Aorta (tissue), 5 donors: ENCODE data around the gene LRRC55. TPM values are rescaled to one million over a fixed set of nuclear protein-coding genes. Genes with fewer than 3 reads are reported as not detected.

Experiments used
- ATAC-seq: fragments of 200-7000 bp; cut with Tn5 transposase; one replicate; pipeline ENCODE4 v1.9.1; 2022; ENCODE audit warnings: moderate library complexity; ENCODE audit not compliant: low FRiP score
- DNase-seq, 2 donors: peaks; one replicate each; pipeline ENCODE4 v3.0.0-alpha.2; 2020
- H3K27ac ChIP-seq, 2 donors: one replicate each; pipeline ENCODE4 v1.5.1; 2013; ENCODE audit warnings: low read length in 2 of 2, mild to moderate bottlenecking in 2 of 2, moderate library complexity in 2 of 2, control low read depth in 1 of 2, inconsistent platforms in 1 of 2, low read depth in 1 of 2
- H3K27me3 ChIP-seq, 2 donors: one replicate each; pipeline ENCODE4 v1.6.1; 2013; ENCODE audit warnings: control low read depth in 1 of 2, low read length in 1 of 2, mild to moderate bottlenecking in 1 of 2, moderate library complexity in 1 of 2; ENCODE audit not compliant: insufficient read depth in 2 of 2, control insufficient read depth in 1 of 2
- H3K36me3 ChIP-seq, 2 donors: one replicate each; pipeline ENCODE4 v1.6.1; 2013; ENCODE audit warnings: control low read depth in 1 of 2, low read length in 1 of 2, mild to moderate bottlenecking in 1 of 2; ENCODE audit not compliant: insufficient read depth in 2 of 2, control insufficient read depth in 1 of 2
- H3K4me1 ChIP-seq, 2 donors: one replicate each; pipeline ENCODE4 v1.6.1; 2013; ENCODE audit warnings: low read length in 2 of 2, control low read depth in 1 of 2, mild to moderate bottlenecking in 1 of 2, moderate library complexity in 1 of 2; ENCODE audit not compliant: insufficient read depth in 2 of 2, control insufficient read depth in 1 of 2
- H3K4me3 ChIP-seq, 2 donors: one replicate each; pipeline ENCODE4 v1.5.1; 2013; ENCODE audit warnings: low read length in 2 of 2, control low read depth in 1 of 2, mild to moderate bottlenecking in 1 of 2
- H3K9me3 ChIP-seq: one replicate; pipeline ENCODE4 v1.6.1; 2013; ENCODE audit warnings: mild to moderate bottlenecking, low read length; ENCODE audit not compliant: control insufficient read depth
- WGBS, 2 donors: extraction: QIAGEN DNeasy Blood & Tissue Kit; methylation state at CpG; one replicate each; pipeline ENCODE4 v1.1.7; 2013; 5-methylcytosine and 5-hydroxymethylcytosine counted together
- intact Hi-C, 2 donors: fragments of 100-400 bp; cut with DNase I; formaldehyde crosslinking; loops; one replicate each; pipeline versions ENCODE4 v1.14.2 to v1.15.0; 2022
- long read RNA-seq, 2 donors: library from polyadenylated mRNA; unstranded; transcript quantifications; one replicate each; pipeline ENCODE4 v2.0.0, GENCODE V29; 2020 to 2021
- polyA plus RNA-seq, 2 donors: library from polyadenylated mRNA; stranded (reverse); fragments of 200-250 nt; gene quantifications; one replicate each; pipeline ENCODE4 v1.2.3, GENCODE V29; 2013
- total RNA-seq, 2 donors: library from RNA; stranded (reverse); fragmentation: NEBNext Ultra II Directional; extraction: Animal tissue kit (Norgen Biotek cat#: 25700); gene quantifications; one replicate each; pipeline ENCODE4 v1.2.1, GENCODE V29; 2021
- donor health status: healthy with polysubstance abuse.
- donor health status: Bipolar disorder and iron deficiency.
- donor health status: DM: no; HTN: no; CAD: no.
- donor health status: DM: no; HTN: no; CAD: no.
- donor health status: DM: yes; HTN: yes; CAD: no.

LRRC55 gene
- total RNA-seq, result under 1 TPM in 1 of 2 donors, not detected in 1; 0.21 TPM
- polyA plus RNA-seq, result under 1 TPM; under 0.01 to 0.05 TPM
- long read RNA-seq, donor 1, result 0 reads
- long read RNA-seq, donor 2, result 0 reads

DNA sequence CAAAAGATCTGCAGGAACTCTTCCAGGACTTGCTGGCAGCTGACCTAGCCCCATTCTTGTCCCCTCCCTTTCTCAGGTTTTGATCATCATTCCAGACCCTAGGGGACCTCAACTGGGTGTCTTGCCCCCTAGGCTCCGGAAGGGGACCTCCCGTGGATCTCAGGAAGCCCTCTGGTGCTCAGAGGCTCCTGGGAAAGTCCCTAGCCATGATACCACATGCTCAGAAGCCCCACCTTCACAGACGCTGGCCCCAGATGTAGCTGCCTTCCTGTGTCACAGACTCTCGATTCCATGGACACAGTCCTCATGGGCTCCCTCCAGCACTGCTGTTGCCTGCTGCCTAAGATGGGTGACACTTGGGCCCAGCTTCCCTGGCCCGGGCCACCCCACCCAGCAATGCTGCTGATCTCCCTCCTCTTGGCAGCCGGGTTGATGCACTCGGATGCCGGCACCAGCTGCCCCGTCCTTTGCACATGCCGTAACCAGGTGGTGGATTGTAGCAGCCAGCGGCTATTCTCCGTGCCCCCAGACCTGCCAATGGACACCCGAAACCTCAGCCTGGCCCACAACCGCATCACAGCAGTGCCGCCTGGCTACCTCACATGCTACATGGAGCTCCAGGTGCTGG lies at the start of gene LRRC55:
Gene LRRC55, plus strand, starts transcription at position 276 of the 628 bp plus-strand sequence. Its CDS starts 70 bp downstream, at position 346.
- Histone ChIP-seq H3K36me3 (no peaks in the 10 kb centered on the region), H3K9me3 (no peaks in the 10 kb centered on the region), H3K27ac (no peak within 1 kb of the TSS), H3K4me3 (no peak within 1 kb of the TSS), H3K4me1 (no peaks in the 10 kb centered on the region), H3K27me3 (no peaks in the 10 kb centered on the region)
- intact Hi-C loops, result no loop called here
- DNase-seq (no peak), ATAC-seq (no peak)
- 86 to 87% methylated on average over 15 of the region's 15 CpGs for WGBS, 2 donors

DNA sequence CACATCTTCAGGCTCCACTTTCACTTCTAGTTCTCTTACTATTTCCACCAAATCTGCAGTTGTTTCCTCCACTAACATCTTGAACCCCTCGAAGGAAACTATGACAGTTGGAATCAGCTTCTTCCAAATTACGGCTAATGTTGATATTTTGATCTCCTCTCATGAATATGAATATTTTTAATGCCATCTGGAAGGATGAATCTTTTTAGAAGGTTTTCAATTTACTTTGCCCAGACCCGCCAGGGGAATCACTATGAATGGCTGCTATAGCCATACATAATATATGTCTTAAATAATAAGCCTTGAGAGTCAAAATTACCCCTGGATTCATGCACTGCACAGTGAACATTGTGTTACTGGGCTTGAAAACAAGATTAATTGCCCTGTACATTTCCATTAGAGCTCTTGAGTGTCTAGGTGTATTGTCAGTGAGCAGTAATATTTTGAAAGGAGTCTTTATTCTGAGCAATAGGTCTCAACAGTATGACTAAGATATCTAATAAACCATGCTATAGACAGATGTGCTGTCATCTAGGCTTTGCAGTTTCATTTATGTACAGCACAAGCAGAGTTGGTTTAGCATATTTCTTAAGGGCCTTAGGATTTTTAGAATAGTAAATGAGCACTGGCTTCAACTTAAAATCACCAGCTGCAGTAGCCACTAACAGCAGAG lies 48.3 kb upstream of the LRRC55 start:
- intact Hi-C loops, result no loop called here
- Histone ChIP-seq H3K4me1 (no peaks in the 10 kb centered on the region), H3K36me3 (no peaks in the 10 kb centered on the region), H3K9me3 (peaks cover under 1% of the 10 kb centered on the region), H3K4me3 (no peak overlapping the region), H3K27ac (no peak overlapping the region), H3K27me3 (peaks cover 0 to 3% of the 10 kb centered on the region in 2 donors)
- ATAC-seq (no peak), DNase-seq (no peak)
- 82 to 90% methylated on average over 3 of the region's 3 CpGs for WGBS, 2 donors

GRCh38 chr11:57134284-57134683 lies 47.5 kb upstream of the LRRC55 start:
- H3K36me3 ChIP-seq, result no peaks in the 10 kb centered on the region
- H3K4me1 ChIP-seq, result no peaks in the 10 kb centered on the region
- H3K27me3 ChIP-seq, result peaks cover 0 to 3% of the 10 kb centered on the region in 2 donors
- 30 to 33% methylated on average over 1 of the region's 1 CpG for WGBS, 2 donors
- H3K9me3 ChIP-seq, result no peaks in the 10 kb centered on the region
- ATAC-seq, result no peak
- DNase-seq, result no peak
- intact Hi-C loops, result no loop called here
- no peak overlapping the region for H3K27ac ChIP-seq
- H3K4me3 ChIP-seq, result no peak overlapping the region

- H3K9me3 ChIP-seq, result no peaks in the 10 kb centered on the region
- ATAC-seq, result no peak
Observed at GRCh38 chr11:57135020-57135751, 46.6 kb upstream of the LRRC55 start.

GRCh38 chr11:57140568-57140967 lies 41.2 kb upstream of the LRRC55 start:
- no peaks in the 10 kb centered on the region for H3K4me1 ChIP-seq
- H3K27me3 ChIP-seq, result peaks cover 0 to 2% of the 10 kb centered on the region in 2 donors
- 65% methylated on average over 2 of the region's 2 CpGs for WGBS, 2 donors
- H3K9me3 ChIP-seq, result no peaks in the 10 kb centered on the region
- intact Hi-C loops, result no loop called here
- no peak overlapping the region for H3K27ac ChIP-seq
- no peaks in the 10 kb centered on the region for H3K36me3 ChIP-seq
- no peak for DNase-seq
- no peak overlapping the region for H3K4me3 ChIP-seq
- no peak for ATAC-seq

More at GRCh38 chr11:57135020-57135751, 46.6 kb upstream of the LRRC55 start:
- H3K4me1 ChIP-seq, result no peaks in the 10 kb centered on the region
- peaks cover 0 to 2% of the 10 kb centered on the region in 2 donors for H3K27me3 ChIP-seq
- WGBS, 2 donors, result 95% methylated on average over 3 of the region's 3 CpGs
- H3K27ac ChIP-seq, result no peak overlapping the region
- no peaks in the 10 kb centered on the region for H3K36me3 ChIP-seq
- intact Hi-C loops, result no loop called here
- no peak overlapping the region for H3K4me3 ChIP-seq
- no peak for DNase-seq

GRCh38 chr11:57143459-57143858 lies 38.3 kb upstream of the LRRC55 start:
- no peak for ATAC-seq

GRCh38 chr11:57144075-57144474 lies 37.7 kb upstream of the LRRC55 start:
- Histone ChIP-seq H3K4me1 (no peaks in the 10 kb centered on the region), H3K27me3 (no peaks in the 10 kb centered on the region)
- 68 to 69% methylated on average over 5 of the region's 5 CpGs for WGBS, 2 donors

More at GRCh38 chr11:57143459-57143858, 38.3 kb upstream of the LRRC55 start:
- intact Hi-C loops, result no loop called here
- no peak for DNase-seq
- no peak overlapping the region for H3K4me3 ChIP-seq
- no peaks in the 10 kb centered on the region for H3K36me3 ChIP-seq
- H3K27ac ChIP-seq, result no peak overlapping the region
- no peaks in the 10 kb centered on the region for H3K9me3 ChIP-seq
- 77 to 82% methylated on average over 4 of the region's 4 CpGs for WGBS, 2 donors
- H3K27me3 ChIP-seq, result no peaks in the 10 kb centered on the region
- no peaks in the 10 kb centered on the region for H3K4me1 ChIP-seq

GRCh38 chr11:57144531-57145320 lies 37.0 kb upstream of the LRRC55 start:
- DNase-seq (no peak), ATAC-seq (no peak)
- Histone ChIP-seq H3K27ac (no peak overlapping the region), H3K4me1 (no peaks in the 10 kb centered on the region), H3K36me3 (no peaks in the 10 kb centered on the region), H3K27me3 (no peaks in the 10 kb centered on the region), H3K9me3 (no peaks in the 10 kb centered on the region), H3K4me3 (no peak overlapping the region)
- WGBS, 2 donors, result 38 to 40% methylated on average over 9 of the region's 9 CpGs
- intact Hi-C loops, result no loop called here

More at GRCh38 chr11:57144075-57144474, 37.7 kb upstream of the LRRC55 start:
- ATAC-seq (no peak), DNase-seq (no peak)
- Histone ChIP-seq H3K9me3 (no peaks in the 10 kb centered on the region), H3K36me3 (no peaks in the 10 kb centered on the region), H3K4me3 (no peak overlapping the region), H3K27ac (no peak overlapping the region)
- intact Hi-C loops, result no loop called here
